HFF-Myc (cell line): ENCODE results near the gene SGF29.
"Not testable (repeated sequence)": the region's sequence is repeated elsewhere in the genome, so short reads cannot be mapped to it uniquely, and the experiment has no call there.

Experiments
- DNase-seq: peaks from one replicate; pipeline ENCODE4 v3.0.0-alpha.2; 2011; ENCODE audit warnings: low read depth; ENCODE audit errors: extremely low read depth
- H3K4me3 ChIP-seq: replicated peaks from 2 replicates; pipeline ENCODE4 v1.5.1; 2011; ENCODE audit warnings: low read depth, mild to moderate bottlenecking, control low read depth, low read length
- CTCF ChIP-seq: IDR thresholded peaks from 2 replicates; pipeline ENCODE4 v1.5.1; 2012; ENCODE audit warnings: mild to moderate bottlenecking, low read depth, low read length, control low read depth; ENCODE audit errors: missing control alignments

Gene SGF29

GRCh38 chr16:28544998-28545397 is 8.7 kb upstream of the SGF29 start:
- no peak for DNase-seq
- no peak overlapping the region for H3K4me3 ChIP-seq
- no peak for TF ChIP-seq CTCF

GRCh38 chr16:28545964-28546363 is 7.8 kb upstream of the SGF29 start:
- DNase-seq, H3K4me3 ChIP-seq: not testable (repeated sequence)

GRCh38 chr16:28546626-28547025 is 7.1 kb upstream of the SGF29 start:
- no peak for TF ChIP-seq CTCF
- H3K4me3 ChIP-seq: no peak overlapping the region
- DNase-seq: no peak

- DNase-seq: no peak
- no peak for TF ChIP-seq CTCF
- H3K4me3 ChIP-seq: no peak overlapping the region
Observed at GRCh38 chr16:28548306-28548802, 5.4 kb upstream of the SGF29 start.

- TF ChIP-seq CTCF: peak; percentile 47
- DNase-seq: no peak
- no peak overlapping the region for H3K4me3 ChIP-seq
Observed at GRCh38 chr16:28549301-28549899, 4.3 kb upstream of the SGF29 start.

GRCh38 chr16:28554634-28555423 is 1.1 kb downstream of the SGF29 start:
- TF ChIP-seq CTCF: no peak
- DNase-seq: no peak
- H3K4me3 ChIP-seq: peak overlapping the region; percentile 60

GRCh38 chr16:28555561-28555960 is 1.8 kb downstream of the SGF29 start:
- H3K4me3 ChIP-seq: no peak overlapping the region
- TF ChIP-seq CTCF: no peak
- no peak for DNase-seq
